Hematopoietic multipotent progenitor cell treated with erythropoietin and hydrocortisone succinate and interleukin-3 and kit ligand, for 15 days (in vitro differentiated cells): ENCODE measurements around the gene GUSB.
A peak's percentile ranks its signal among the peaks of the same experiment; 100 is the strongest.

Experiments used
- DNase-seq: peaks from one replicate; pipeline ENCODE4 v3.0.0-alpha.2; 2015; ENCODE audit warnings: low spot score

The GUSB gene

DNA sequence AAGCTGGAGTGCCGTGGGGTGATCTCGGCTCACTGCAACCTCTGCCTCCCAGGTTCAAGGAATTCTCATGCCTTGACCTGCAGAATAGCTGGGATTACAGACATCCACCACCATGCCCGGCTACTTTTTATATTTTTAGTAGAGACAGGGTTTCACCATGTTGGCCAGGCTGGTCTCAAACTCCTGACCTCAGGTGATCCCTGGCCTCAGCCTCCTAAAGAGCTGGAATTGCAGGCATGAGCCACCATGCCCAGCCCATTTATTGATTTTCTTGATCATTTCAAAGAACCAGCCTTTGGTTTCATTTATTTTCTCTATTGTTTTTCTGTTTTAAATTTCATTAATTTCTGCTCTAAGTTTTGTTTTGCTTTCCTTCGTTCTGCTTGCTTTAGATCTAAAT is 50.3 kb downstream of the GUSB start:
- DNase-seq = no peak

DNA sequence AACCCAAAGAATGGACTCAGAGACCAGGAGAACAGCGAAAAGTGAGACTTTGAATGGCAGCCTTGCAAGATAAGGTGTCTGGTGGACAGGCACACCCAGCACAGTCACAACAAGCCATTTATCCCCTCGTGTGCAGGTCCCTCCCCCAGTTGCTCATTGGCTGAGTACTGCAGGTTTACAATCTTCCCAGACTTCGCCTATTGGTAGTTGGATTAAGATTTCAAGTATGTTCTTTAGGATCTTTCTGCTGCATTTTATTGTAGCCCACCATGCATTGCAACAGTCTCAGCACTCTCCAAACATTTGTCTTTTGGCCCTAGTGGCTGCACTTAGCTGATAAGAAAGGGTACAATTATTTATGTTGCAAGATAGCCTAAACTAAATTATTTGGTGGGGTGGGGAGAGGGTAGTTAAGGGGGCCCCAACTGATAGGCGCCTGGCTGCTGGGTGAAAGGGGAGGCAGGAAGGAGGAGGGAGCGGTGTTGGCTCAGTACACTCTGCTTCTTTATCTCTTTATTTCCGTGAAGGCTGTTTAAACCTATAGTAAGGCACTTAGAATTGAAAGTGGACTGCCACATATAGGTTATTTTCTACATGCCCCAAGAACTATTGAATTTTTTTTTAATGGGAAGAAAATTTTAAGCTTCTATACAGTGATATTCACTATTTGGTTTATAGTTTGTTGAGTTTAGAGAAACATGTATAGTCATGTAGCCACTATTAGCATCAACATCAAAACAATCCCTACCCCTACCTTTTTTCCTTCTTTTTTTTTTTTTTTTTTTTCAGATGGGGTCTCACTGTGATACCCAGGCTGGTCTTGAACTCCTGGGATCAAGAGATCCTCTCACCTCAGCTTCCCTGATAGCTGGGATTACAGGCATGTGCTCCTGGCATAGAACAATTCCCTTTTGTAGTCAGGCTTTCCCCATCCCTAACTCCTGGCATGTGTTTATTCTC is 54.2 kb downstream of the GUSB start:
- peak; percentile 81 for DNase-seq

DNA sequence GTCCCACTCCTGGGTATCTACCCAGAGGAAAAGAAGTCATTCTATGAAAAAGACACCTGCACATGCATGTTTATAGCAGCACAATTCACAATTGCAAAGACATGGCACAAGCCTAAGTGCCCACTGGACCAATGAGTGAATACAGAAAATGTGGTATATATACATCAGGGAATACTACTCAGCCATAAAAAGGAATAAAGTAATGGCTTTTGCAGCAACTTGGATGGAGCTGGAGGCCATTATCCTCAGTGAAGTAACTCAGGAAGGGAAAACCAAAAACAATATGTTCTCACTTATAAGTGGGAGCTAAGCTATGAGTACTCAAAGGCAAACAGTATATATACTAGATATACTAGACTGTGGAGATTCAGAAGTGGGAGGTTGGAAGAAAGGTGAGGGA is 55.4 kb downstream of the GUSB start:
- no peak for DNase-seq

GRCh38 chr7:65925040-65925439 is 57.0 kb downstream of the GUSB start:
- DNase-seq = no peak

- DNase-seq = no peak
Observed at GRCh38 chr7:65924193-65924592, 57.8 kb downstream of the GUSB start.

- no peak for DNase-seq
Observed at GRCh38 chr7:65923316-65923715, 58.7 kb downstream of the GUSB start.

- DNase-seq = no peak
Observed at GRCh38 chr7:65915921-65916657, 65.9 kb downstream of the GUSB start.

DNA sequence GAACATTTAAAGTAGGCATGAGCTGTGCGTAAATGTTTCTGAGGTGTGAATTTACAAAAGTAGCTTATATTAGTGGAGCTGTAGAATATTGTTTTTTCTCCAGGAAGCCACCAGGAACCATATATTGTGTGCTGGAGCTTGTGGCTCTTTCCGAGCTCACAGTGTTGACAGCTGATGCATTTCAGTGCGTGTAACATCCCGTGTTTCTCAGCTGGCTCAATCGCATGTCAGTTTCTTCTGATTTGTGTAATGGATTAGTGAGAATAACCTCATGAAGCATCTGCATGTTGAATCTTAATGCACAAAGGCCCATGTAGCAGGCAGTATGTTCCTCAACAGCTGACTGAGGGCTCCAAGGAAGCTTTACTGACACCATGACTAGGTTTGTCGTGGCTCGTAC is 69.8 kb downstream of the GUSB start:
- DNase-seq = no peak
